Left cardiac atrium (tissue), 4 donors: ENCODE data around the gene DOCK9. TPM values are rescaled to one million over a fixed set of nuclear protein-coding genes. Genes with fewer than 3 reads are reported as not detected.
A peak's percentile ranks its signal among the peaks of the same experiment; 100 is the strongest.

Experiments
- ATAC-seq, 2 donors: fragments of 200-7000 bp; cut with Tn5 transposase; one replicate each; pipeline ENCODE4 v1.9.1; 2020; ENCODE audit warnings: mild to moderate bottlenecking in 2 of 2, moderate library complexity in 2 of 2
- DNase-seq: peaks from one replicate; pipeline ENCODE4 v3.0.0-alpha.2; 2020
- intact Hi-C, 2 donors: fragments of 100-400 bp; cut with DNase I; formaldehyde crosslinking; loops; one replicate each; pipeline versions ENCODE4 v1.14.1 to v1.15.1; 2022 to 2023
- total RNA-seq, 2 donors: library from RNA; stranded (reverse); fragmentation: NEBNext Ultra II Directional; extraction: Animal tissue kit (Norgen Biotek cat#: 25700); gene quantifications; one replicate each; pipeline ENCODE4 v1.2.1, GENCODE V29; 2021
- donor health status: DM: no; HTN: yes; CAD: no.
- donor health status: DM: no; HTN: yes; CAD: no; lungs with severe emphysema.
- donor health status: DM: yes; HTN: yes; CAD: no.
- donor health status: Dilated cardiomyopathy.

DOCK9 gene
- total RNA-seq, 2 donors from 2014 or later = 42.1 to 67.5 TPM

DNA sequence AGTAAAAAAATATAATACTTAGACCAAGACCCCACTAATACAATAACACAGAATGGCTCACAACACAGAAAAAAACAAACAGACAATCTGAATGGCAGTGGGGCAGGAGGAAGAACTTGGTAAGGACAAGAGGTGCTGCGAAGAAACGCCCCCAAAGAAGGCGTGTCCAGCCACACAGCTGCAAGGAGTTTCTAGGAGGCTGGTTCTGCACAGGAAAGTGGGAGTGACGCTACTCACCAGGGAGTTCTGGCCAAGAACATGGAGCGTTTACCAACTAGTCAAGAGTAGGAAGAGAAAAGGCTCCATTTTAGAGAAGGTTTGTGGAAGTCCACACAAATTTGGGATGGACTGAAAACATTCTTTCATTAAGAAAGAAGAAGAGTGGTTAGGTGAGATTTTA, 130.1 kb downstream of the DOCK9 start:
- ATAC-seq (peak in 1 of 2 donors; percentile 73), DNase-seq (no peak)
- intact Hi-C loops = loop anchor here in 1 of 2 donors (10.0 kb wide), 3 partner anchors 173 to 993 kb away; no protein-coding TSS in a partner anchor

DNA sequence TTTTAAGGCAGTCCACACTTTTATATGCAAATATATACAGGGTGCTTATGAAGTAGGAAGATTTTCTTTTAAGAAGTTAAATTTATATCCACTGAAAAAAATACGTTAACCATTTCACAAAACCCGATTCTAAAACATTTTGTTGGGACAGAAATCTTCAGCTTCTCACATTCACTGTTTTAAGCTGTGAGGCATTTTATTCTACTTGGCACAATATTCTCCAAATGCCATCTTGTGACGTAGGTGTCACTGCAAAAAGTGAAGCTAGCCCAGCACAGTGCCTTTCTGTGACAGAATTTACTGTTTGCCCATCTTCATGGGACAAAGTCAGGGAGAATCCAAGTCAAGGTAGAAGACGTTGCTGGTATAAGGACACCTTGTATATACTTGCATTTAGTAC, 130.9 kb downstream of the DOCK9 start:
- ATAC-seq (no peak), DNase-seq (no peak)
- intact Hi-C loops = loop anchor here in 1 of 2 donors (10.0 kb wide), 3 partner anchors 172 to 992 kb away; no protein-coding TSS in a partner anchor

DNA sequence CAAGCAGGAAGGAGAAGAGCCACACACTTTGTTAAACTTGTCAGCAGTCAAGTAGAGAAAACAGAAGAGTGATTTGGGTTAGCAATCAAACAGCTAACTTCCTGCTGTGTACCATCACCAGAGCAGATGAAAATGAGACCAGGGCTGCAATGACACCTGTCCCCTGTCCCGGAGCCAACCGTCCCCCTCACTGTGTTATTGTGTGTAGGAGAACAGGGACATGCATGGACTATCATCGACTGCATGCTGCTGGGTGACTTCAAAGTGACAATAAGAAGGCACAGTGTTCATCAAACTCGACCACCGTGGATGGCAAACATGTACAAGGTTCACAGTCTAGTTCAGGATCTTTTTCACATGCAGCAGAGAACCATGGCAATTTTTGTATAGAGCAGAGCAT, 131.3 kb downstream of the DOCK9 start:
- ATAC-seq = no peak
- intact Hi-C loops = loop anchor here in 1 of 2 donors (10.0 kb wide), 3 partner anchors 172 to 992 kb away; no protein-coding TSS in a partner anchor
- no peak for DNase-seq

DNA sequence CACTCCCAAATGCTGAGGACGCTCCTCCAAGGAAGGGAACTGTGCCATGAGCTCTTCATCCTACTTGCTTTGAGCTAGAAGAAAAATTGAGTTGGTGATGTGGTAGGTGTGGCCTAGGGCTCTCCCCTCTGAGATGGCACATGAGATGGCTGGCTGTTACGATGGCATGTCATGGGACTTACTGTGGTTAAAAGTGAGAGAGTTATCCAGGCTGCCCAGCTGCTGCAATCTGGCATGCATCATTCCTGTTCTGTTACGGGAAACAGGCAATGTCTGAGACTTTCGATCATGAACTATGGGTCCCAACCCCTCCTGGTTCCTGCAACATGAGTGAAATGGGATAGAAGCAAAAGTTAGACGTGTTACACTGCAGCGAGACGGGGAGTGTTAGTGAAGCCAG, 132.1 kb downstream of the DOCK9 start:
- DNase-seq = no peak
- no peak for ATAC-seq
- intact Hi-C loops = loop anchor here in 1 of 2 donors (10.0 kb wide), 3 partner anchors 171 to 991 kb away; no protein-coding TSS in a partner anchor

DNA sequence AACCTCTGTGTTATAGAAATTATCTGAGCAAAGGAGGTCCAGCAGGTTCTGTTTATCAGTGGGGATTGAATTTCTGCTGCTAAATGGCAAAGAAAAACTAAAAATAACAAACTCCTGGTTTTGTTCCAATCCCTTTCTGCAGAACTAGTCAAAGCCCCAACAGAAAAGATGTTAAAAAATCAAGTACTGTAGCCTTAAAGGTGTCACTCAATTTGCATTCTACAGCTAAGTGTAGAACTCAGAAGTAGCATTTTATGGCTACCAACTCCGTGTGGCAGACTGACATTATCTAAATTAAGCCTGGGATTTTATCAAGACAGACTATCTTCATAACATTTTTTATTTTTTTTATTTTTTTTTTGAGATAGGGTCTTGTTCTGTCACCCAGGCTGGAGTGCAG, 133.8 kb downstream of the DOCK9 start:
- DNase-seq = no peak
- intact Hi-C loops = loop anchor here in 1 of 2 donors (5.0 to 10.0 kb wide), 4 partner anchors 169 to 989 kb away; no protein-coding TSS in a partner anchor
- no peak for ATAC-seq

DNA sequence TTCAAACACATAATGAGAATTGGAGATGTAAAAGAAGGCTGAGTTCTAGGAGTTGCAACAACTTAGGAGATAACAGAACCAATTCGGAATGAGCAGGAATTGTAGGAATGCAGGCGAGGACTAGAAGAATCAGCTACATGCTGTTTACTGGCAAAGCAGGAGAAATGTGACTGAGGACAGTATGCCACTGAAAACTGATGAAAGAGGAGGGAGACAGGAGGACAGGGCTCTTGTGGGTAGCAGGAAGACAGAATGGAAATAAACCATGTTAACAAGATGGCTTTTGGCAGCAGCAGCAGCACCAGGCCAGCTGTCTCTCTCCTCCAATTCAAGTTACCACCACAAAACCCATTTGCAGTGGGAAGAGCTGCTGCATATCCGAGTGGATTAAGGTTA, 134.4 kb downstream of the DOCK9 start:
- DNase-seq (no peak), ATAC-seq (no peak)
- intact Hi-C loops = loop anchor here in 1 of 2 donors (5.0 to 10.0 kb wide), 4 partner anchors 169 to 989 kb away; no protein-coding TSS in a partner anchor

DNA sequence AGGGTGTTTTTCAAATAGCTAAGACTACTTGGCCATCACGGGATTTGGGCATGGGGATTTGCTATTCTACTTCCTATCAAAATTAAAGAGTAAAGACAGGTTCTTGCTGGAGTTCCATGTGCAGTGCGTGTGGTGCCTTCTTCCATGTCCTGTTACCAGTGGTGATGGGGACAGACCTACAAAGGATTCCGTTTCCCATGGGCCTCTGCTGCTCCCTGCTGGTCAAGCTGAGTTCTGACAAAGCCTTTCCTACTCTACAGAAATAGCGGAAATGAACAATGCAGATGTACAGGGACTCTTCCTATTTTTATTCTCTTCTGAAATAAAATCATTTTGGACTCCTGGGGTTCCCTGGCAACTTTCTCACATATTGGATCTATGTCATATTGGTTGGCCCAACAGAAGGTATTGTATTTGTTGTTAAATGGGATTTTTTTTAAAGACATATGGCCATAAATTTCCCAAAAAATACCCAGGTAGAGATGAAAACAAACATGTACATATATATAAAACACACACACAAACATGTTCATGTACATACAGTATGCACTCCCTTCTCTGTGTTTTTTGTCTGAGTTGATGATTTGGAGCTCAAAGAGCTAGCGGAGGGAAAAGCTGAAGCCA, 134.9 kb downstream of the DOCK9 start:
- ATAC-seq = peak; percentile 78 to 83
- intact Hi-C loops = loop anchor here in 1 of 2 donors (5.0 to 10.0 kb wide), 4 partner anchors 168 to 988 kb away; no protein-coding TSS in a partner anchor
- DNase-seq = peak; percentile 52

DNA sequence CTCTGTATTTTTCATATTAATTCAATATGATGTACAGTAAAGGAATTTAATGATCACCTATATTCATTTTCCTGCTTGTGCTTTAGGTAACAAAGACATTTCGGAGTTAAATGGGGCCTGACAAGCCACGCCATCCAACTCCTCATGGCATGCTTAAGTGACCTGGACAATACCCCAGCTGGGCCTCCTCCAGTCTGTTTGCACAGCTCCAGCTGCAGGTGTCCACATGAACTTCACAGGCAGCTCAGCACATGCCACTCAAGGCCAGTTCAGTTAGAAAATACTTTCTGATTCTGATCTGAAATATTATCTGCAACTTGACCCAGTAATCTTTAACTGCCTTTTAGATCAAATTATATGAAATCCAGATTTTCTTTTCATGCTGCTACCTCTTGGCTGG, 135.8 kb downstream of the DOCK9 start:
- DNase-seq (no peak), ATAC-seq (no peak)
- intact Hi-C loops = loop anchor here in 1 of 2 donors (5.0 to 10.0 kb wide), 4 partner anchors 167 to 987 kb away; no protein-coding TSS in a partner anchor

DNA sequence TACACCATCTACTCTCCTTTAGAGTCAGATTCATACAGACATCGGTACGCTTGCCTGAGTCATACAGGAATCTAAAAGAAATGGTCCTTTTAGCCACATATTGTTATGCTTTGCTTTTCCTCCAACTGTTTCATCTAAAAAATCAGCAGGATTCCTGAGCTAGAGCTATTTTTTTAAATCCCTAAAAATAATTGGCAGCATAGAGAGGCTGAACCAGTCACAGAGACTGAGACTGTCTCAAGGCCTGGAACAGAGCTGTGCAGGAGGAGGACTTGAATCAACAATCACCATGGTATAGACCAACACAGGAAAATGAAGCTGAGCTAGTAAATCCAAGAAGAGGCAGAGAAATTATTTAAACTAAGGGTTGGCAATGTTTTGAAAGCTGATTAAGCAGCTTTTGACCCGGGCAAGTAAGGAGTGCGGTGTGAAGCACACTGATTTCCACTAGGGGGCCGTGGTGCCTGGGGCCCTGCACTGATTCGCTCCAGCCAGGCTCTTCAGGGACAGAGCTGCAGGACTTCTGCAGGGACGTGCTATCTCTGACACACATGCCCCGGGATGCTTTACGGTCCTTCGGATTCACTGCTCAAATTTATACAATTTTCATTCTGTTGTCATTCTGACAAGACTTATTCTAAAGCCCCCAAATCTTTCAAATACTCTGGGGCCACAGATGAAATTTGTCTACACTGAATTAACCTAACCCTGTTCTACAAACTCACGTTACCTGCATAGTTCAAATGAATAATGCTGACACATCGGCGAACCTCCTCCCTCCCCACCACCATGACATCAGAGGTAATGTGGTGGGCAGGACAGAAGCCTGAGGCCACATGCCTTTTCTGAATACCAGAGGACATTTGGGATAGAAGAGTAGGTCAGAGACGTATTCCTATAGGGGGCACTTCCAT, 137.8 kb downstream of the DOCK9 start:
- ATAC-seq (peak; percentile 93), DNase-seq (peak; percentile 65)
- intact Hi-C loops = loop anchor here in 1 of 2 donors (5.0 to 10.0 kb wide), 4 partner anchors 165 to 985 kb away; no protein-coding TSS in a partner anchor

DNA sequence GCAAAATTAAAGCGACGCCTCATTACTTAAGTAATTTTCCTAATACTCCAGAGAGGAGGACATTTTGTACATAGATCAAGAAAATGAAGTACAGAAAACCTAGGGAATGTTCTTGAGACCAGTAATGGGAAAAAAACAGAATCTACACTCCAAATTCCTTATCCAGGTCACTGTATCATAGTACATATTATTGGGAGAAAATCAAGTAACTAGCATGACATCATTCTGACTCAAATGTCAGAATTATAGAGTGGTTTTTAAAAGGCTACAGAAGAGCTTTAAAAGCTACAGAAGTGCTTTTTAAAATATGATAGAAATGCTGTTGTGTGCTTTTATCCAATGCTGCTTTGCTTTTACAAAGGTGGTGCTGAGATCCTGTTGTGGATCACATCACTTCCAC, 139.1 kb downstream of the DOCK9 start:
- no peak for ATAC-seq
- intact Hi-C loops = no loop called here
- DNase-seq = no peak

DNA sequence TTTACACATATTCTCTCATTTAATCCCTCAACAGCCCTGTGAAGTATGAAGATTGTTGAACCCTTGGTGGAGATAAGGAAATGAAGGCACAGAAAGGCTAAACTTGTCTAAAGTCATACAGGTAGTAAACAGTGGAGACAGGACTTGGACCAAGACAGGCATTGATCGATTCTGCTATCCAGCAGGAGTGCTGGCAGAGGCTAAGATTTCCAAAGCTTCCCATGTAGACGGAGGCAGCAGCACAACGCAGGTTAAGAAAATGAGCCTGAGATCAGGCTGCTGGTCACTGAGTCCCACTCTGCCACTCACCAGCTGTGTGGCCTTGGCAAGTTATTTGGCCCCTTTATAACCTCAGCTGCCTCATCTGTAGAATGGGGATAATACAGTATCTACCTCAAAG, 140.0 kb downstream of the DOCK9 start:
- no peak for DNase-seq
- no peak for ATAC-seq
- intact Hi-C loops = no loop called here

DNA sequence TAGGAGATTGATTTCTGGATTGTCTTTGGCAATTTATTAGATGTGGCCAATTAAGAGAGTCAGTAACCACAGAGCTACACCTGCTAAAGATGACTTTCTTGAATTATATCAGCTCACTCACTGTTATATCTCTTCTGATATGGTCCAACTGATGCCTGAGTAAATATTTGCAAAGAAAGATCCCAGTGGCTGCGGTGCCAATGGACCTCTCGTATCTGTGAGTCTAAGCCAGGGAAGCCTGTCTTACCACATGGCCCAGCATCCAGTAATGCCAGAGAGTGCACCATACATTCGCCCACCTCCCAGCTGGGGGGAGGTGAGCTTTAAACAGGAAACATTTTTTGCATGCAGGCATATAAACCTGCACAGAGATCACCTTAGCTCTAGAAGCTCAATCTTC, 142.7 kb downstream of the DOCK9 start:
- ATAC-seq = no peak
- intact Hi-C loops = no loop called here
- no peak for DNase-seq

DNA sequence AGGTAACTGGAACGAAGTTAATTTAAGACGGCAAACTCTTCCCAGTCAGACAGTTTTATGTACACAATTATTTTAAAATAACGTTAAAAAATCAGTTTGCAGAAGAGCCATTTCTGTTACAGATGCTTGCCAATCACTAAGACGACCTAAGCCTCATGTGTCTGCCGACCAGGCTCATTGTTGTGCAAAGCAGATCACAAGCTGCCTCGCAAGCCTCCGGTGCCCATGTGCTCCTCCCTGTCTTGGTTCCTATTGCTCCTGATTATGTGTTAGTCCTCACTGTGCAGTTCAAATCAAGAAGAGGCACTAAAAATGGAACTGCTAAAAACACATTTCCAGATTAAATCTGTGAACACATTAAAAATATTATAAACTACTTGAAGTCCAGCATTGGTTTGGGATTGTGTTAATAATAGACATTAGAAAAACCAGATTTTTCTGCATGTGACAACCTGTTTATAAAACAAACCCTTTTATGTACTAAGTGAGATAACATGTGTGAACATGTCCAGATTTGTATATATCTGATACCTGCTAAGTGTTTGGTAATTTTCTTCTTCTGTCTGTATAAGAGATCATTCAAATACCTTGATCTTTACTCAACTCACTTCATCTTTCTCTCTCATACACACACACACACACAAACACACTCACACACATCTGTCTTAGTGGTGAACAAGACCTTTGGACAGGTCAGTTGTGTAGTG, 143.5 kb downstream of the DOCK9 start:
- no peak for ATAC-seq
- intact Hi-C loops = no loop called here
- no peak for DNase-seq

DNA sequence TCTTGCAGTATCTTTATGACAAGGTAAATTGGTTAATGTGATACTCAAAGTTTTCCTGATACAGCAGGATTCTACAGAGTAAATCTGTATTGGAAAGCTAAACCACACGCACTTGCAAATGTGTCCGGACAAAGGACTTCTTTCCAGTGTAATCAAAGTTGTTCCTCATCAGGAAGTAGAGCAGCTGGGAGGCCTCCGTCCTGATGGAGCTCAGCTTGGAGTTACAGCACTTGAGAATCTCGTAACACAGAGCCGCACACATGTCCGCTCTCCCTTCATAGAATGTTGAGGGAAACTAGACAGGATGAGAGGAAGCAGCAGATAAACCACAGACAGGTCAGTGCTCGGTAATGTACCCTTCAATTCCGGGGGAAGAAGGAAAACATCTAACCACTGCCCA, 146.6 kb downstream of the DOCK9 start:
- ATAC-seq = no peak
- no peak for DNase-seq
- intact Hi-C loops = no loop called here

DNA sequence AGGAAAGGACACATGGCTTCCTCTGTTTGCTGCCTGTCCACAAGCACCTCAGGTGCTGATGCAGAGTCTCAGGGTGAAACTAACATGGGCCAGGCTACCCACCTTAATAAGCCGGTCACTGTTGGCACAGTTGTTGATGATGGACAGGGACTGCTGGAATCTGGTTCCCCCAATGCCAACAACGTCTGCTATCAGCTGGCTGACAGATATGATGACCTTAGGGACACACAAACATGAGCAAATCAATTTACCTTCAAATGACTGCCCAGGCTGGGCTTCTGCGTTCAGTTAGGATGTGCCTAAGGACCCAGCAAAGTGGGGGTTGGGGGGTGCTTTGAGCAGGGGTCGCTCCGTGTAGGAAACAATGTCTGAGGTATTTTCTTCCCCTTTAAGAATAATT, 148.3 kb downstream of the DOCK9 start:
- DNase-seq (no peak), ATAC-seq (peak in 1 of 2 donors; percentile 23)
- intact Hi-C loops = no loop called here

DNA sequence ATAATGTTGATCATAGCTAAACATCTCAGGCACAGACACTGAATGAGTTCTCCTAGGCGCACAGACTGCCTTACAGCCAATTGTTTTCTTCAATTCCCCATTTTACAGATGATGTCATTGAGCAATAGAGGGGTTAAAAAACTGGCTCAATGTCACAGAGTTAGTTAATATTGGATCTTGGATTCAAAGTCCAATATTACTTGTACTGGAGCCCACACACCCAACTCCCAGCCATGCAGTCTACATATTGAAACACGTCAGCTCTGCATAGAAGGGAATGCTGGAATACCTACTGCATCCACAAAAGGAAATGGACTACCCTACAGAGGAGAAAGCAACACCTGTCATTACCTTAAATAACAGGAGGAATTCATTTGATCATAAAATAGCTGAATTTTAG, 149.2 kb downstream of the DOCK9 start:
- DNase-seq (no peak), ATAC-seq (no peak)

DNA sequence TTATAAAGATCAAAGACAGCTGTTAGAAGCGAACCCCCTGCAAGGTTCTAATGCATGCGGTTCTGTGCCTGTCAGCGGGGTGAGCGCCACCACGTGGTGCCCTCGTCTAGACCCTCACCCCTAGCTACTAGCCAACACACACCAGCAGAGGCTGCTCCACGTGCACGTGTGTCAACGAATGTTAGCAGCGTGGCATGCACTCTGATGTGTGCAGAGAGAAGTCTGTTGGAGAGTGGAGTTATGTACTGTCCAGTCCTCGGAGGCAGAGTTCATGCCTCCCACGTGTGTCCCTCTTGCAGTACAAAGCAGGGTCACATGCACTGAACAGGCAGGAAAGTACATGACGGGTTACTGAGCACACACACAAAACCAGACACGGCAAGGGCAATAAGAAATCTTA, 150.4 kb downstream of the DOCK9 start:
- ATAC-seq (no peak), DNase-seq (no peak)
- intact Hi-C loops = no loop called here

More for the DNA sequence above, 149.2 kb downstream of the DOCK9 start:
- intact Hi-C loops = no loop called here

DNA sequence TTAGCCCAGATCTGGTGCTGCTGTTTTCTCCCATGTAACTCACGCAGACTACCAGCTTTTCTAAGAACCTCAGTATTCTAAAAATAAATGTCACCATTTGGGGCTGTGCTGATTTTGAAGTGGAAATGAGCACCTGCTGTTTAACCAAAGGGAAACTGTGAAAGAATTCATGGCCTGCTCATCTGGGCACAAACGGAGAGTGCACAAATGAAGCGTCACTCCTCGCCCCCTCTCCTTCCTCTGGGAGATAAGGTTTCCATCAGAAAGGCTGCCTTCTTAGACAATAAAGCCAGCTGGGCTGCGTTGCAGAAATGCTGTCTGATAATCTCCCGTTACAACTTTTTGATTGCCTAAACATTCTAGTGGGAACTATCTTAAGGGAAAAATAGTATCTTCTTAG, 151.7 kb downstream of the DOCK9 start:
- ATAC-seq (no peak), DNase-seq (no peak)
- intact Hi-C loops = no loop called here

DNA sequence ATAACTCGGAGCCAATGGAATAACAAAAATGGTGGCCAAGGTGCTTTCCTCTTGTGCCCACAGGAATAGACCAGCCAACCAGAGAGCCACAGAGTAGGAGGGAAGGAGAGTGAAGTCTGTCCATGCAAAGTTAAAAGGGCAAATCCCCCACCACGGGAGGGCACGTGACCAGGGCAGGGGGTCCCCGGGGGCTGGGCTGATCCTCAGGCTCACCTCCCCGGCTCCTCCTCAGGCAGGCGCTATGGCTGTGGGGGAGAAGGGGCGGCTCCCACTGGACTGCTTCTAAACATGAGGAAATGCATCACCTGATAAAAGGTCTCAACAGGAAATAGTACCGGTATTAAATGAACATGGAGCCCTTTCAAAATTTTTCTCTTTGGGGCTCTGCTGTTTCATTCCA, 152.2 kb downstream of the DOCK9 start:
- intact Hi-C loops = no loop called here
- no peak for ATAC-seq
- DNase-seq = no peak
